ENCODE data around the gene TXNDC11.

Gene TXNDC11

DNA sequence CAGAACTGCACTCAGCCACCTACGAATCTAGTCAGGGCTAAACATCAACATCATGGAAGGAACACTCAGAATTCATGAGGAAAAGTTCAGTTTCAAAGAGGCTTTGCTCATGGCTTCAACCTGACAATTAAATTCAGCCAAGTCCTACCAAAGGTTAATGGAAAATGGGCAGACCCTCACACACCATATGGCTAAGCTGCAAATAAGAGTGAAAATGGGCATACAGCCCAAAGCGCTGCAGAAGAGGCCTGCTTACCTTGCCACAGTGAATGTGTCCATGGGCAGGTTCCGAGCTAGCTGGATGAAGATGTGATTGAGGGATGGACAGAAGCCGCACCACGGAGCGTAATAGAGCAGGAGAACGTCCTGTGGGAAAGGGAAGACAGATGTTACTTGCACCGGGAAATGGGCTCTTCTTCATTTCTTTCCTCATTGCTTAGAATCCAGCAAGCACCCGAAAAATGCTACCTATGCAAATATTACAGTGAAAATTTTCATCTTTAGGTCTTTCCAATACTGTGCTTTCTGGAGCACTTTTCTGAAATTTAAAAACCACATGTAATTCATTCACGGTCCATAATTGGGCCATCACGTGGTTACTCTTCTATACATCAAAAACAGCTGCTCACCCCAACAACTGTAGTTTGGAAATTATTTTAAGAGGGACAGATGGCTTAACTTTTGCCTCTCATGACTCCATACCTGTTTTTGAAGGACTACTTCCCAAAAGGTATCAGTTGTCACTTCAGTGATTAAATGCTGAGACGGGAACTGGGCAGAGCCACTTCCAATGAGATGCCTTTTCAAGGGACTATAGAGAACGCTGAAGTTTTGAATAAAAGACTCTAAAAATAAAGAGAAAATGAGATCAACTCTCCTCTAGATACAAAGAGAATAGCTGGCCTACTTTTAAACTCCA, 54.8 kb downstream of the TXNDC11 start:
- no peak for DNase-seq

DNA sequence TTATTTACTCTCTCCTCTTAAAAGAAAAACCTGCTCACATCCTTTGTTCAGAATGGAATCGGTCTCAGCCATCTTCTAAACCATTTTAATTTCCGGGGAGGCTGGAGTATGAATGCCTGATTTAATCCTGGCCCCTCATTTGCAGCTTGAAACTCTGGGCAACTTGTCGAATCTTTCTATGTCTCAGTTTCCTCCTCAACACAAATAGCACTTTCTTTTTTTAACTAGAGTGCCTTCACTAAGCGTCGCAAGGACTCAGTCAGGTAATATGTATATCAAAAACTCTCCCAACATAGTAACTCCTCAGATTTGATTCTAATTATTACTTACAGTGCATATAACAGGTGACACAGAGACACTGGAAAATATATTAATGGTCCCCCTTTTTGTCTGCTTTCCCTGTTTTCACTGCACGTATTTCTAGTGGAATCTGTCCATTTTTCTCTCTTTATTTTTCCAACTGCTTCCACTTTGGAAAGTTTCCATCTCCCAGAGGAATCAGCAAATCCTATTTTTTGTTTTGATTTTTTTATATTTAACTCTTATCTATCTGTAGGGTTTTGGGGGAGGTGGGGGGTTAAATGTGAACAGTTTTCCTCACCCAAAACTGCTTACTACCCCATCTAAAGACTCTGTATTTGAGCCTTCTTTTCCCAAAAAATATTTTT, 55.8 kb downstream of the TXNDC11 start:
- DNase-seq = no peak

DNA sequence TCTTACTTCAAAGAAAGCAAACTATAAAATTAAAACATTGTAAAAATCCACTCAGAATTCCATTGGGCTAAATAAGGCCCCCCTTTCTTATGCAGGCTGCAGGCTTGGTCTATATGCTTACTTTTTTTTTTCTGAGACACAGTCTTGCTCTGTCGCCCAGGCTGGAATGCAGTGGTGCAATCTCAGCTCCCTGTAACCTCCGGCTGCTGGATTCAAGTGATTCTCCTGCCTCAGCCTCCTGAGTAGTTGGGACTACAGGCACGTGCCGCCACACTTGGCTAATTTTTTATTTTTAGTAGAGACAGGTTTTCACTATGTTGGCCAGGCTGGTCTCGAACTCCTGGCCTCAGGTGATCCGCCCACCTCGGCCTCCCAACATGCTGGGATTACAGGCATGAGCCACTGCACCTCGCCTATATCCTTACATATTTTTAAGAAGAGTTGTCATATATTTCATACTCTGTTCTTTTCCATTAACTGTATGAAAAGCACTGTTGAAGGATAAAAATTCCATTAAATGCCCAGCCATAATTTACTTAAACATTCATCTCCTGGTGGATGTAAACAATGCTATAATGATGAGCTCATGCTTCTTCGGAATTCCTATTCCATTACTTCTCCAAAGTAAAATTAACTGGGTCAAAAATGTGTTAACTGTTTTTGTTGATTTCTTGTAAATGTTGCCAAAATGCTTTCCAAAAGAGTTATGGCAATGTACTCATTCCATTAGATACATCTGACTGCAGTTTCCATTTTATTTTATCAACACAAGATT, 56.6 kb downstream of the TXNDC11 start:
- DNase-seq = no peak

DNA sequence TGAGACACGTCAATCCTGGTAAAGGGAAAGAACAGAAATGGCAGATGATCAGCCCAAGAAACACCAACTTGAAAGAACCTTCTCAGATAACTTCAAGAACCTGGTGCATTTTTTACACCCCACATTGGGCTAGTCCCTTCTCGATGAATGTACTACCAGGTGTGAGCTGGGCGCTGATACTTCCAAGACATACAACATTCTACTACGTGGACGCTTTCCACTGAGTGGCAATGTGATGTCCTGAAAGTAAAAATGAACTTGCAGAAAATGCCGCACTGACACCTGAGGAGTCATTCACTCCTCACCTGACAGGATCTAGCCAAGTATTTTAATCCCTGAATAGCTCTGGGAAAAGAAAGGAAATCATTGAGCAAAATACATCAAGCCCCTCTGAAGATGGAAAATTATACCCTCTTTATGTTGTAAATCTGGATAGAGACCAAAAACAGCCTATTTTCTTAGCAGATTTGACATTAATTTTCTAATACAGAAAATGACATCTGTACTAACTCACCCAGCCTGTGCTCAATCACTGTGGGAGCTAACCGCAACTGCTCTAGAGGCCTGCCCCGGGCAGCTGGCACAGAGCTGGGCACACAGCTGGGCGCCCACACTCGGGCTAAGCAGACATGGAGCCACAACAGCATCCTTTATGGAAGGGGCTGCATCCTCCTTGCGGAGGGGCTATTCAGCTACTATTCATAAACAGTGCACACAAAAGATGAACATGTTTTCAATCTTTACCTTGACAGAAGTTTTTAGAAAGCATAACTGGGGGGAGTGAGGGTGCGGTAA, 58.2 kb downstream of the TXNDC11 start:
- DNase-seq = no peak

DNA sequence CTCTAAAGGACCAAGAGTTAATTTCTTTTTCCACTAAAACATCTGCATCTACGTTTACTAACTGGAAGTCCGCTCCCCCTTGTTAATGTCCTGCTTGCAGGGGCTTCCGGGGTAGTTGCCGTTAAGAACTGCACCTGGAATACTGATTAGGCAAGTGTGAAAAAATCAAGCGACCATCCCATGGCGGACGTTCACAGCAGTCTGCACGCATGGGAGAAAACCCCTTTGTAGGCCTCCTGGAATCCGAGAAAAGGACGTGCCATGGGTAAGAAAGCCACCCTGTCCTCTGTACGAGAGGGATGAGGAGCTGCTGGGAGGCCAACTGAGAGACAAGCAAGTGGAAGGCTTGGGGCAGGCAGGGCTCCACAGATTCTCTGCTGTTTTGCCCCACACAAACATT, 59.5 kb downstream of the TXNDC11 start:
- DNase-seq = no peak

DNA sequence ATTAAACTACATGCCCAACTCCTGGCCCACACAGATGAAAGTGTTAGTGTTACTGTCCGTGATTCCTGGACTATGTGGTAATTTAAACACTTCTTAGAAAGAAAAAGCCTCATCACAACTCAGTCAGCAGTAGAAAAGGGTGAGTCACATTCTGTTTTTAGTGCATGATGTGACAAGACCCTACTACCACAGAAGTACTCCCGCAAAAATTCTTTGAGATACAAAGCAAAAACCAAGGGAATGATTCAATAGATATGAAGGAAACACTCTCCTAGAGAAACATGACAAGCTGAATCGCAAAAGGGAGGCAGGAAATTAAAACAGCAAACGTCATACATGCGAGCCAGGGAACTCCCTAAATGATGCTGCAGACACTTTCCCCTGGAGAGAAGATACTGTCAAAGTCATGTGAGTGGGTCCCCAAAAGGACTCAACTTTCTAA, 60.0 kb downstream of the TXNDC11 start:
- no peak for DNase-seq

DNA sequence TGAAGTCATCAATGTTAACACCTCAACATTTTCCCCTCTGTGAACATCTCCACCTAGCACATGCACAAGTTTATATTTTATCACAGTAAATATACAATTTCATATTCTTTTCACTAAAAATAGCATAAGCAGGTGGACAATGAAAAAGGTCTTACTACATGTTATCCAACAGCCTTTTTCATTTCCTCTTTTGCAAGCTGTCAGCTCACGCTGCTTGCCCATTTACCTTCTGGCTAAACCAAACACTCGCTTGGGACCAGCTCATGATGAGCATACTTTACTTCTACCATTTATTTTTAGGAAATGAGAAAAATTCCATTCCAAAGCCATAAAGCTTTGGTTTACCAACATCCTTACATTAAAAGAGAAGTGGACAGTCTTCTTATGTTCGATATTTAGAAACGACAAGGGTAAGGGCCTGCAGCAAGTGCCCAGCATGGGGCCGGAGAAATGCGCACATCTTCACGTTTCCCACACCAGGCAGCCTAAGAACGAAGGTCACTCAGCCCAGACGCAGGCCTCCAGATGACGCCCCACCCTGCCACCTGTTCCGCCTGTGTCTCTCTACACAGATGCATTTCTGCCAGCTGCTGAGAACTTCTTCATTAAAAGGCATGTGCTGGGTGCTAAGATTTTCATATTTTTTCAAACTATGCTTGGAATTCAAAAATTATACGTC, 60.5 kb downstream of the TXNDC11 start:
- no peak for DNase-seq

DNA sequence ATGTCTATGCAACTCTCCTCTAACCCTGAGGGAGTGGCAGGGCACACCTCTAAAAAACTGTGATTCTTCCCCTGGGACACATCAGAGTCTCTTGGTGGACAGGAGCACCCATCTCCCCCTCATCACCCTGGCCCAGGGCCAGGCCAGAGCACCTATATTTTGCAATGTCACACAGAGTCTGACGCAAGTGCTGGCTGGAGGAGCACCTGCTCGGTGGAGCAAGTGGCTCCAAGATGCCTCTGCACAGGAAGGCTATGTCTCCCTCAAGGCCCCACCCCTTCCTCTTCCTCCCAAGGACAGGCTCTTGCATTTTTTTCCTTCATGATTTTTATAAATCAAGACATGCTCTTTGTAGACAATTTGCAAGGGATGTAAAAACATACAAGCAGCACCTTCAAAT, 61.1 kb downstream of the TXNDC11 start:
- no peak for DNase-seq

DNA sequence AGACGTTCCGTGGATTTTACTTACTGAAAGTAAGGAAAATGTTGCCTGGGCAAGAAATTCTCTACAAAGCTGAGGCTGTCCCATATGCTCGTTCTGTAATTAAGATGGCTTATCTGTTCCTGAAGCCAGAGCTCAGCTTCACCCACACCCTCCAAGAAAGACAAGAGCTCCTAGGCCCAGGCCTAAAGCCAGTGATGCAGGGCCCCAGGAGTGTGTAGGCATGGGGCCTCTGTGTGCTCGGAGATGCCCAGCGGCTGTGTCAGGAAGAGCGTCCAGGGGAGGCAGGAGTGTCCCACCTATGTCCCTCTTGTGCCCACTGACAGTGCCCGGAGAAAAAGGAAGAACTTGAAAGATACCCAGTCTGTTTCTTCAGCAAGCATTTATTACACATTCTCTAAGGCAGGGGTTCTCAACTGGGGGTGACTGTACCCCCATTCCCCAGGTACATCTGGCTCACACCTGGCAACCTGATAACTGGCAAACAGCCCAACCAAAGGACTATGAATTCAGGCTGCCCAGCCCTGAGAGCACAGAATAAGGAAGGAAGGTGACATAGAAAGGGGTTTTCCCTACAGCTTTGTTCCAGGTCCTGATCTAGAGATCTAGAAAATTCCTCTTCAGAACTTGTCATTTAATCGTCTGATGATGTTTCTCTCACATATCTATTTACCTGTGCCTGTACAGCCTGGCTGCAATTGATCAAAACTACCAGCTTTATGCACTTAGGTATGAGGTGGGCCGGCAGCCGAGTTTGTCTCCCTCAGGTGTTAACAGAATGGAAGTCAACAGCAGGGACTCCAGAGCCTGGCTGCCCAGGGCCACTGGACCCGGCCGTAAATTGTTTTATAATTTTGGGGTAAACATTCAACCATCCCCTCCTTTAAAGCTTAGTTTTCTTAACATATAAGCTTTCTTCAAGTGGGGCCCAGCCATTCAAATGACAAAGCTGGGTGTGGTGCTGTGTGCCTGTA, 62.4 kb downstream of the TXNDC11 start:
- no peak for DNase-seq

DNA sequence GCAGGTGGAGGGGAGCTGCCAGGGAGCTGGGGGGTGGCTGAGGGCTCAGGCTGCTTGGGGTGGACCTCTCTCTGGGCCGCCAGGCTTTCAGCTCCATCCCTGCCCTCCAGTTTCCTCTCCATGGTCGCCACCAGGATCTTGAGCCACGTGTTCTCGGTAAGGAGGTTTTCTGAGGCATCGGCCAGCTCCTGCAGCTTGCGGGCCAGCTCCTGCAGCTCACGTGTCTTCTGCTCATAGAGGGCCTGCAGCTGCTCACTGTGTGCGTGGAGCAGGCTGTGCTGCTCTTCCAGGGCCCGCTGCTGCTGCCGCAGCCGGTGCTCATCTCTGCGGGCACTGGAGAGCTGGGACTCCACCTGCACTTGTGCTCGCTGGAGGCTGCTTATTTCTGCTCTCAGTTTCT, 63.4 kb downstream of the TXNDC11 start:
- DNase-seq = no peak

DNA sequence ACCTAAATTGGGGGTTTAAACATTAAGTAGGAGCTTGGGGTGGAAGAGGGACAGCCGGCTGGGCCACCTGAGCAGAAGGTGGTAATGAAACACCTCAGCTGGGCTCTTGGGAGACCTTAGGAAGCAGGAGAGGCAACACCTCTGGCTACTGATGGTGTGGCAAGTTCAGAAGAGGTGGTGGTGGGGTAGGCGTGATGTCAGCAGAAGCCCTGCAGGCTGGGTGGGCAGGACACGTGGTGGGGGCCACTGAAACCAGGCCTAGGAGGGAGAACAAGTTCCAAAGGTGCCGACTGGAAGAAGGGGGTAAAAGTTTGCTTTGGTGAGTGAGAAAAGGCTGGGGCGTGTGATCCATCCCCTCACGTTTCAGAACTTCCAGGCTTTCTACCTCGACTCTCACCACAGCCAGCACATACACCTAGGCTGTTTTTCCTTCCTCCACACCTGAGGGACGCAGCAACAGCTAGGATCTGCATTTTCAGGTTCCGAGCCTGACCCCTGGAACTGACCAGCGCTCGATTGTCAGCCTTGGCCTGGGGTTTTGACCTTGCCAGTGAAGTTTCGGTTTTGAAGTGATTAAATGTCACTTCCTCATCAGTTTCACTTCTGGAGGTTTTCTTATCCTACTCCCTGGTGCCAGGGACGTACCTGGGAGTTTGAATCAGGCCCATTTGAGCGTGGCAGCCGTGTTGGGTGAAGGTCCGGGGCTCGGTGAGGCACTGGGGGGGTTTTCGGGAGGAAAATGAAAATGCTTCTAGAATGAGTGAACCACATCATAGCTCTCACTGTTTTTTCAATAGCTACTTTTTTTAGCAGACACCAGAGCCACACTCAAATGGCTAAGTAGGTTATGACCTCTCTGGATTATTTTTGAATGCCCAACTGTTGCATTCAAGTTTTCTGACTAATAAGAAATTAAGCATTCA, 64.4 kb downstream of the TXNDC11 start:
- no peak for DNase-seq

DNA sequence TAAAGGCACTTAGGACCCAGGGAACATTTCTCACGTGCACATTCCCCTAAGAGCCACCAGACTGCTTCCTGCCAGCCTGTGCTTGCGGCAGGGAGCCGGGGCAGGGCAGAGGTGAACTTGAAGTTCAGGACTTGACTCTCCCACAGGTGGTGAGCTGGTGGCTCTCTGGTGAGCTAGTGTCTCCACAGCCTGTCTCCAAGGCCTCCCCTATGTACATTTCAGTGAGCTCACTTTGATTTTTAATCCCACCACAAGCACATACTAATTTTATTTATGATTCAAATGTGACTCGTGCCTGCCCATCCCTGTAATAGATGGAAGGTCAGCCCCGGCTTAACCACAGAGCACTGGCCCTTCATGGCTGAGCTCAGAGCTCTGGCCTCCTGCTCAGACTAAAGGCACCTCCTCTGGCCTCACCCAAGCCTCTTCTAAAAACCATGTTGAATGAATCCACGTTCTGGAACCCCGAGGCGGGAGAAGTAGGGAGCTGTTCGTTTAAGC, 65.2 kb downstream of the TXNDC11 start:
- DNase-seq = no peak

DNA sequence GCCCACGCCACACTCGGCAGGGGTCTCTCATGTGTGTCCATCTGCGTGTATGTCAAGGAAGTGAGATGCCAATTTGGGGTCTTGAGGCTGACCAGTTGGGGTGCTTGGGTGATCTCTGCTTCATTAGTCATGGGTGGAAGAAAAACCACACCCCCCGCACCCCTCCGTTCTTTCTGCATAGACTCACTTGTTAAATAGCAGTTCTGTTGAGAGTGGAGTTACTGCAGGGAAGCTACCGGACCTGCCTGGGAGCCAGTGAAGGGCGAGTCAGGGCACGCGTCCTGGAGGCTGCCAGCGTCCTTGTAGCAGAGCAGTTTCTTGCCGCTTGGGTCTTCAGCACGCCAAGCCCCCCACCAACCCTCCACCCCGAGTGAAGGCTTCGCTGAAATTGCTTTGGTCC, 65.9 kb downstream of the TXNDC11 start:
- DNase-seq = no peak

DNA sequence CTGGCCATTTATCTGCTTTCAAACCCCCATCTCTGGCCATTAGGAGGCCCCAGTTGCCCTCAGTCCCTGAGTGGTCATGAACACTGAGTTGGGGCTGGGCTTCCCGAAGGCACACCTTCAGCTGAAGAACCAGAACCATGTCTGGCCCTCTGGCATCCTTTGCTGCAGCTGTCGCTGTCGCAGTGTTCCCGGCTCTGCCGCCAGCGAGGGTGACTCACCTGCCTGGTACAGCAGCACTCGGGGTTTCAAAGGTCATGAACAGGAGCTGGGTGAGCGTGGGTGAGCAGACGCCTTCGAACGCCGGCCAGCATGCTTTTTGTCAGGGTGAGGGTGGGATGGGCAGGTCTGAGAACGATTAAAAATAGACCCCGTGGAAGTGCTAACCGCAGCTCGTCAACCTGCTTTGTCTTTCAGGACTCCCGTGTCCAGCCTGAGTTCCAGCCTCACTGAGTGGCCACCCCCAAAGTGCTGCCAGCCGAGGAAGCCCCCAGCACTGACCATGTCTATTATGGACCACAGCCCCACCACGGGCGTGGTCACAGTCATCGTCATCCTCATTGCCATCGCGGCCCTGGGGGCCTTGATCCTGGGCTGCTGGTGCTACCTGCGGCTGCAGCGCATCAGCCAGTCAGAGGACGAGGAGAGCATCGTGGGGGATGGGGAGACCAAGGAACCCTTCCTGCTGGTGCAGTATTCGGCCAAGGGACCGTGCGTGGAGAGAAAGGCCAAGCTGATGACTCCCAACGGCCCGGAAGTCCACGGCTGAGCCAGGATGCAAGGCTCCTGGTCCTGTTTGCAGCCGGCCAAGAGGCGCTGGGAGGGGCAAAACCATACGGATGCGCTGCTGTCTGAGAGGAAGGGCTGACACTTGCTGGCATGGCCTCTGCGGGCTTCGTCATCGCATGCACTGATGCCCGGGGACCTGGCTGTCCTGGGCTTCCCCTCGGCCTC, 66.8 kb downstream of the TXNDC11 start:
- peak in 2 of 4 experiments; percentile 11 to 36 for DNase-seq

DNA sequence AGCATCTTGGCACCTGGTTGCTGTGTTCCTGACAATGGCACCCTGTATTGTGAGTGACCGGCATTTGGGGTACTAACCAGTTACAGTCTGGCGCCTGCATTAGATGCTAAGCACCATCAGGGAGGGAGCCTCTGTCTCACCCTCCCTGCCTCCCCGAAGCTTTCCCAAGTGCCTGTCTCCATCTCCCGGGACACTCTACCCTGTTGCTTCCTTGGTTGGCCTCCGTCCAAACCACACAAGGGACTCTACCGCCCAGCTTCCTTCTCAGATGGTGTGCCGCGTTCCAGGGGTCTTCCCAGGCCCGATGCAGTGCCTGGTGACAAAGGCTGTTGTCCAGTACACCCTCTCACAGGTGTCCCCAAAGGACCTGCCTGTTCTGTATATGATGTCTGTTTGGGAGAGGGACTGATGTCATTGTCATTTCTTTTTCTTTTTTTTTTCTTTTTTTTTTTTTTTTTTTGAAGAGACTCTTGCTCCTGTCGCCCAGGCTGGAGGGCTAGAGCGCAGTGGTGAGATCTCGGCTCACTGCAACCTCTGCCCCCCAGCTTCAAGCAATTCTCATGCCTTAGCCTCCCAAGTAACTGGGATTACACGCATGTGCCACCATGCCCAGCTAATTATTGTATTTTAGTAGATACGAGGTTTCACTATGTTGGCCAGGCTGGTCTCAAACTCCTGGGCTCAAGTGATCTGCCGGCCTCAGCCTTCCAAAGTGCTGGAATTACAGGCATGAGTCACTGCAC, 67.7 kb downstream of the TXNDC11 start:
- no peak for DNase-seq

DNA sequence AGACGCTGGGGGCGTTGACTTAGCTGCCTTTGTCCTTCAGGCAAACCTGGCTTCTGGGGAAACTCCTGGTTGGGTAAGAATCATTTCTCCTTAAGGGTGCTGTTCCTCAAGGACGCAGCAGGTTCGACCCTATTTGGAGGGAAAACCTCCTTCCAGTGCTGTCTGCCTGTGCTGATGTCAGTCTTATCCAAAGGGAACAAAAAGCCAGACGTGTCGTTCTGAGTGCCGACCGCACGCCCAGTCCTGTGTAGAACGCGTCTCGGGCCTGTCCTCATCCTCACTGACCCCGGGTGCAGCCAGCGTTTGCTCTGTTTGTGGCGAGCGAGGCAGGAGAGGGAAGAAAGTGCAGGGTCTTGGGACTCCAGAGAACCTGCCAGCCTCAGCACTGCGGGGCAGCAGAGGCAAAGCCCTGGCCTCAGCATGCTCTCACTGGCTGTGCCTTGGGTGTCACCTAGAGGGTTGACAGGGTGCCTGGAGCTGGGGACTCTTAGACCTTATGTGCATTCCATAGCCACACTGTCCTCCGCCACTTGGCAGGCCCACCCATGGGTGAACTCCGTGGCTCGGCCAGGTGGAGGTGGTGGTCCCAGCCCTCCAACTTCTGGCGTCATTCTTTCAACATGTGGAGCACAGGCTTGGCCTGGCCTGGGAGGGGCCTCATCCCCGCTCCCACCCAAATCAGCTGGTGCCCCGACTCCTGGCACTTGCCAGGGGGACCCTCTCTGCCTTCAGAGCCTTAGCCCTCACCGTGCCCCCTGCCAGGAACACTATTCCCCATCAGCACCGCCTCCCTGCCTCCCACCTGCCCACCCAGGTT, 68.4 kb downstream of the TXNDC11 start:
- DNase-seq = no peak

Data from activated naive CD4-positive, alpha-beta T cell (primary cell).